ENCODE data around the gene DHX32.
"Not testable (repeated sequence)": the region's sequence is repeated elsewhere in the genome, so short reads cannot be mapped to it uniquely, and the experiment has no call there.

Gene DHX32

DNA sequence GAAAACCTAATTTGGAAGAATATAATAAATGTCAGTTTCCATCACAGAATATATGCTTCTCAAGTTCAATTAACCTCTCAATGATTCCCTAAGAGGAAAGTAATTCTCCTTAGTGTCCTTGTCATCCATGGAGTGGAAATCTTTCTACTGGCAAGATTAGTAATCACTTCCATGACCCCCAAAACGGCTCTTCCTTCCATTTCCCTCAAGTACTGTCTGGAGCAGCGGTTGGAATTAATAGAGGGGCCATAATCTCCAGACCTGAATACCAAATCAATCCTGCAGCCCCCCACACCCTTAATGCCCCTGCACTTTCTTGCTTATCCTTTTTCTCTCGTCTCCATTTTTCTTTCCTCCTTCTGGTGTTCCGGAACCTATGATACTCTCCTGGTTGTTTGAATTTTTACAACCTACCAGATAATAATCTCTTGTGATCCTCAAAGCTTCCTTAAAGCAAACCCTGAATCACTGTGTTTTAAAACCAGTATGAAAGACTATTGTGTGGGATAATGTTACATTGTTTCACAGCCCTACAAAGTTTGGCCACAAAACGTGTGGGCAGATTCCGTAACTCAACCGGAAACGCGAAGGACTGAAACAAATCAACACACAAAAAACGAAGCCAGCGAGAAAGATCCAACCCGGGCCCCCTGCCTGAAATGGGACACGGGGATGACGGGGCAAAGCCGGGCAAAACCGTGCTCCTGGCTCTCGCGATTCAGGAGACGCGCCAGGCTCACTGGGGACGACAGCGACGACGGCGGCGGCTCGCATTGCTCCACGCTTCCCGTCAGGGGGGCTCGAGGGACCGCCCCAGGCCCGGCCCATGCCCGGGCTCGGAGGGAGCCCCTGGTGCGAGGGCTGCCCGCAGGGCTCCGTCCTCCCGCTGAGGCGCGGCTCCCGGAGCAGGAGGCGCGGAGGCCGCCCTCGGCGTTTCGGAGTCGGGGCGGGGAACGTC, 14.3 kb upstream of the DHX32 start:
- peak; percentile 57 to 68 for ATAC-seq

DNA sequence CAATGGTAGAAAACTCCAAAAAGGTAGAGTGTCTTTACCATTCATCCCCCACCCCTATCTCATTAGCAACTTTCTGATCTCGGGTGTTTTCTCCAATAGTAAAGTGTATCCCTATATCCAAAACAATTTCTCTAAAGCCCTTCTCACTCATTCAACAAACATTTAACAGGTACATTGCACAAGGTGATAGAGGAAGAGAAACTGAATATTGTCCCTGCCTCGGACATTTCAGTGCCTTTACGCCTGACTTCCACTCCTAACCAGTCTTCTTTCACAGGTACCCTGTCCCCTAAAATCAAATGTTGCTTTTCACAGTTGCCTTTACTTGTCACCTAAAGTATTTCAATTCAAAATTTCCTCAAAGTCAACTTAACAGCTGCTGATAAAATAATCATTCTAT, 13.1 kb upstream of the DHX32 start:
- not testable (repeated sequence) for ATAC-seq

DNA sequence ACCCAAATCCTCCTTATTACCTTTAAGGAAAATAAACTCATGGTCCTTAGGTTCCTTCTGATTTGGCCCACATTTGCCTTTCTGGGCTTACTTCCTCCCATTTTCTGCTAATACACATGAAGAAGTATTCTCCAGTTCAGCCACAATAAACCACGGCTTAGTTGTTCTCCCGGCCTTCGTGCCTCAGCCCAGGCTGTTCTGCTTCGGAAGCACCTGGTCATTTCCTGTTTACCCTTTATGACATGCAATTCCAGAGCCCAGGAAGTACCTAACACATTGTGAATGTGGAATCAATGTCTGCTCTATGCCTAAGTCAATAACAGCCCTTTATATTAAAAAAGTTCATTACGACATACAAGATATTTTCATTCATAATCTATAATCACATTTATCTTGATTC, 11.3 kb upstream of the DHX32 start:
- not testable (repeated sequence) for ATAC-seq

DNA sequence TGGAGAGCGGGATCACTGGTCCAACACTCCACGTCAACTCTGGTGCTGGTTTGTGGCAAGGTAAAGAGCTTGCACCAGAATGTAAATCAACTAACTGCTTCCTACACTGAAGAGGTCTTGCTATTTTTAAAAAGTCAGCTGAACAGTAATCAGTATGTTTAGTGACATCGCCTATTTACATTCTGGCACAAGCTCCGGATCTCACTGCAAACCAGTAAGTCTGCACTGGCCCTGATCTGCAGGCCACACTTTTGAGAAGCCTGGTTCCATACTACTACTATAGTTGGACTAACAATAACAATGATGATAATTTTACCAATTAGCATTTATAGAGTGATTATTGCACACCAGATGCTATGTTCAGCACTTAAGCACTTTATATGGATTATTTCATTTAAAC, 8.3 kb upstream of the DHX32 start:
- not testable (repeated sequence) for ATAC-seq

DNA sequence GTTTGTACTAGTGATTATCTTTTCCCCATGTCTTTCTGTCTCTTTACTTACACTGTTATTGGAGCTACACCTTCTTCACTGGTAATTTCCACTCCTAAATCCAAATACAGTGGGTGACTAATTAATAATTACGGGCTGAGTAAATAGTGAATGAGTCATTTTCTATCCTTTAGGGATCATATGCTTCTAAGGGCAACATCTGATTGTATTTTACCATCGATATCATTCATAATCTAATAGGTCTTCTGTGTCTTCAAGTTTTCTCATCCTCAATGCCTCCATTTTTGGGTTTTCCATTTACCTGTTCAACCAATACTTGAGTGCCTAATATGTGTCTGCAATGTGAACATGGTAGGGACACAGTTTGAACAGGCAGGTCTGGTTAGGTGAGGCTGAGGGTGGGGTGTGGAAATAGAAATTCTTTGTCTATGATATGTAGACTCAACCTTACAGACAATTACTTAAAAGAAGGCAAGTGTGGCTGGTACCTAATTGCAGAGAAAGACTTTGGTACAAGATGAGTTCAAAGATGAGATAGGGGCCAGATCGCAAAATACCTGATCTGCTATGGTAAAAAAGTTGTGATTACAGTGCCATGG, 5.9 kb upstream of the DHX32 start:
- ATAC-seq: no peak

DNA sequence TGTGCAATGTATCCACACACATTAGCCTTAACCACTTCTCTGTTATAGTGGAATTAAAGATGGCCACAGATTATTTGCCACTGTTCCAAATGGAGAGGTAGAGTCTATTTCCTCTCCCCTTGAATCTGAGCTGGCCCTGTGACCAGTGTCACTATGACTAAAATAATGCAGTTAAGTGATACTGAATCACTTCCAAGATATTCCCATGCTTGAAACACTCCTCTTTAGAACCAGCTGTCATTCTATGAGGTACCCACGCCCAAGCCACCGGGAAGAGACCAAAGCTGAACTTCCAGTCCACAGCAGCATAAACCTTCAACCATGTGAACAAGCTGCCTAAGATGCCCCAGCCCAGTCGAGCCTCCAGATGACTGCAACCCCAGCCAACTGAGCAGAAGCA, 2.1 kb upstream of the DHX32 start:
- ATAC-seq: no peak

DNA sequence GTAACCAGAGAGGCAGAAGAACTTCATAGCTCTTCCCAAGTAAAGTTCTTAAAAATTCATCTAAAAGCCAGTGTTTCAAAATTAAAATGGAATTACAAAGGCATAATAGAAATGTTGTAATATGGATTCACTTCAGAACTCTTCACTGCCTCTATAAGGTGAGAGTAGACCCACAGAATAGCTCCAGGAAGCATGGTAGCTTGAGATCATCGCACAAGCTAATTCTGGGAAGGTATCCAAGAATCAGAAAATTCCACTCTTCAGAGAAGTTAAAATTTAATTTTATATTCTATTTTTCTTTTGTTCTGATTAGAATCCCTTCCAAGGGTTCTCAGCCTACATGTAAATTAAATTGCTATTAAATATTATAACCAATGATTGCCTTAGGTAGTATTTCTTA, 1.5 kb upstream of the DHX32 start:
- ATAC-seq: no peak

DNA sequence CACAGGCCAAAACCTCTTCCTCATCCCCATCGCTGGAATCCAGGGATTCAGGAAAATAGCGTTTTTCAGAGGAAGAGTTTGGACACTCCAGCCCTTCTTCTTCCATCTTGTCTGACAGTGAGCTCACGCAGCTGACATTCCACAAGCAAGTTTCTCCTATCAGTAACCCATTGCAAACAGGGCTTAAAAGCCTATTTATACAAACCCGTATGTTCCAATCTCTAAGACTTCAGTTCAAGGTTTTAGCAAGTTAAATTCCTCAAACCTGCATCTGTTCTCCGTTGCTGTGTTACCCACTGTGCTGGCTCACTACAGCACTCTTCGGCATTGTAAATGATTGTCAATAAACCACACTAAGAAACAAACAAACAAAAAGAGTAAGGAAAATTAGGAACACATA, 373 bp downstream of the DHX32 start:
- ATAC-seq: no peak

DNA sequence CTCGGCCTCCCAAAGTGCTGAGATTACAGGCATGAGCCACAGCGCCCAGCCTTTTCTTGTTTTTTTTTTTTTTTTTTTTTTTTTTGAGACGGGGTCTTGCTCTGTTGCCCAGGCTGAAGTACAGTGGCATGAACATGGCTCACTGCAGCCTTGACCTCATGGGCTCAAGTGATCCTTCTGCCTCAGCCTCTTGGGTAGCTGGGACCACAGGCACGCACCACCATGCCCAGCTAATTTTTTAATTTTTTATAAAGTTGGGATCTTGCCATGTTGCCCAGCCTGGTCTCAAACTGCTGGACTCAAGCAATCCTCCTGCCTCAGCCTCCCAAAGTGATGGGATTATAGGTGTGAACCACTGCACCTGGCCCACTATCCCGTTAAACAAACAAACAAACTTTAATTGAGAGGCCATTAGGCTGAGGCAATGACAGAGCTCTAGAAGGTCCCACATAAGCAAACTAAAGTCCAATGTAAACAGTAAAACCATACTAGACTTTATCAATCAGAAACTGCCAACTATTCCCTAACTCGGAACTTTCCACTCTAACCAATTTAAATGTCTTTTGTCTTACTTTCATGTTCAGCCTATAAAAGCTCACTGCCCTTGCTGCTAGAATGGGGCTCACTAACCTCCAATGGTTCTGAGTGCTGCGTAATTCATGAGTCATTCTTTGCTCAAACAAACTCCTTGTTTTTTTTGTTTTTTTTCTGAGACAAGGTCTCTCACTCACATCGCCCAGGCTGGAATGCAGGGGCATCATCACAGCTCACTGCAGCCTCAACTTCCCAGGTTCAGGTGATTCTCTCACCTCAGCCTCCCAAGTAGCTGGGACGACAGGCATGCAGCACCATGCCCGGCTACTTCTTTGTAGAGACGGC, 1.9 kb downstream of the DHX32 start:
- ATAC-seq: no peak

DNA sequence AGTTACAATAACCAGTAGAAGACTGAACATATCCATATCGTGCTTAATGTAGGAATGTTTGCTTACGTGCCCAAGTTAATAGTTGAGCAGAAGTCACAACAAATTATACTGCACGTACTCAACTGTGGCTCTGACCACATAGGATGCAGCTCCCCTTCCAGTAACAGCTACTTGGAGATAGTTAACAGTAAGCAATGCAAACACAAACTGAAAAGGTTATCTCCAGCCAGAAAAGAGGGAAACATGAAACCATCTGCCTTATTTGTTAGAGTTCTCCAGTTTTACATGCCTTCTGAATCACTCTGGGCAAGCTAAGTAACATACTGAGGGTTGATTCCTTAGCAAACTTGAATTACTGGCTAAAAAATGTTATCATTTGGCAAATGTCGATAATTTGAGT, 9.8 kb downstream of the DHX32 start:
- no peak for ATAC-seq

DNA sequence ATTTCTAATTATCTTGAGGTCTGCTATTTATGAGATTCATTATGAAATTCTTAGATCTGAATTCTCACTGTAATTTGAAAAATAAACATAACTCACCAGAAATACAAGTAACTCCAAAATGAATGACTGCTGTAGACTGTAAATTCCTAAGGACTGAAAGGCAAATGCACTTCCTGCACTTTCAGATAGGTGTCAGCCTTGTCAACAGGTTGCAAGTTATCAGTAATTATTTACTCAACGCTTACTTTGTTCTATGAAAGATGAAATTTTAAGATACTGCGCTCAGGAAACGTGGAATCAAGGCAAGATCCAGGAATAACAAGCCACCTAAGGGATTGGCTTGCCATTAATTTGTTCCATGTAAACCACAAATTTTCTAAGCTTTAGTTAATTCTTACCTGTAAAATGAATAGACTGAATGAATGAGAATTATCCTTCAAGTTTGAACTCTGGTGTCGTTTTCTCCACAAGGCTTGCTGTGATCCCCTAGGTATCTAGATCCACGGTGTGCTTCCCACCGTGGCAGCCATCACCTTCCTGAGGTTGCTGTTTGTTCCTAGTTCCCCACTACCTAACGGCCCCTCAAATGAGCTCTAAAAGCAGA, 12.6 kb downstream of the DHX32 start:
- no peak for ATAC-seq

DNA sequence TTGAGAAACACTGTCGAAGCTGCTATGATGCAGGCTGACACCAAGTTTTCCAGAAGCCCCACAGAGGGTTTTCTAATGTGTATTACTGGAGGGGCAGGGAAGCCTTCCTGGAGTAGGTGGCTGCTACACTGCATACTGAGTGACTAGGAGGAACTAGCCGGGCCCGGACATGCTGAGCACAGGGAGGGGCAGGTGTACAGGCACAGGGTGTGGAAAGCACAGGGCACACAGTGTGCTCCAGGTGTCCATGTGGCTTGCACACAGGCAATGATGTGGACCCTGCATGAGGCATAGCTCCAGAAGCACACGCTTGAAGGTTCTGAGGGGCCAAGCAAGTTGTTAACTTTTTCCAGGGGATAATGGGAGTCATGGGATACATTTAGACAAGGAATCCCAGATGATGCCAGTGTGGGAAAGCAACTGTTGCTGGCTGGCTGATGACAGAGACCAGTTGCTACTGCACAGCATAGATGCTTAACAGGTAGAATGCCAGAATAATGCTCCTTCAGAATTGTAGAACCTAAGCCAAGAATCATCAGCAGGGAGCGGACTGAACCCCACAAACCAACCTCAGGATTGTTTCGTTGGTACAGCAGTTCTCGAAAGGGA, 14.6 kb downstream of the DHX32 start:
- ATAC-seq: no peak

DNA sequence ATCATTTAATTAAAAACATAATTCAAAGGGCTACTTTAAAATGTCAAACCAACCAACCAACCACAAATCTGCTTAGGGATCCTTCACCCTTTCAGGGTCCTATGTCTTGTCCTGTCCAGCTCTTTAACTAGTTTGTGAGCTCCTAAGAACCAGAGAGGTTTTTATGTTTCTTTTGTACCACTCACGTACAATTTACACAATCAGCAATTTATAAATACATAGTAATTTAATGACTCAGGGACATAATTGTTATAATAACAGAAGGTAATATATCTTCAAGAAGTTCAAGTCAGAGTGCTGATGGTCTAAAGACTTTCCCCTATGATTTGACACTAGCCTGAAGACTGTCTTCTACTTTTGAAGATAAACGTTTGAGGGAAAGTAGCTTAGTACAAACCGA, 16.0 kb downstream of the DHX32 start:
- ATAC-seq: no peak

DNA sequence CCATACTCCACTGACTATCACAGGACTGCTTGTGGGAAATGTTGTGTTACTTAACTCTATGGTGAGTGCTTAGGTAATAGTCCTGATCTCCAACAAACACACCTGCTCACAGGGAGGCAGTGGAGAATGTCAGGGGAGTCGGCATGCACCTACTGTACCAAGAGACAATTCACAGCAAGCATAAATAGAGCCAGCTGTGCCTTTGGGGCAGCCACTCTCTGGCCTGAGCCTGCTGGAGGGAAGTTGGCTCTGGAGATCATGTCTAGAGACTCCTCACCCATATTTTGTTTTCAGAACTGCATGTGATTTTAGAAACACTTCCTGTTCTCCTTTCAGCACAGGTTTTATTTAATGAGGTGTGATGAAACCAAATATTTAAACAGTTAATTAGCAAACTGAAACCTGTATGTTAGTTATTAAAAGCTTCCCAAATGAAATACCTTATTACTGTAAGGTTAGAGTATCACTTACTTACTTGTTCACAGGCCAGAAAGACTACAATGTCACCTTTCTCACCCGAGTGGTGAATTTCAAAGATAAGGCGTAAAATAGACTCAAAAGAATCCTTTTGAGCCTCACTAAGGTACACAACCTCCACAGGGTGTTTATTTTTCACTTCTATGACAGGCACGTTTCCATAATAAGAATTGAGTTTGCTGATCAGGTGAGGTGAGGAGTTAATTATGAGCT, 21.8 kb downstream of the DHX32 start:
- ATAC-seq: no peak

DNA sequence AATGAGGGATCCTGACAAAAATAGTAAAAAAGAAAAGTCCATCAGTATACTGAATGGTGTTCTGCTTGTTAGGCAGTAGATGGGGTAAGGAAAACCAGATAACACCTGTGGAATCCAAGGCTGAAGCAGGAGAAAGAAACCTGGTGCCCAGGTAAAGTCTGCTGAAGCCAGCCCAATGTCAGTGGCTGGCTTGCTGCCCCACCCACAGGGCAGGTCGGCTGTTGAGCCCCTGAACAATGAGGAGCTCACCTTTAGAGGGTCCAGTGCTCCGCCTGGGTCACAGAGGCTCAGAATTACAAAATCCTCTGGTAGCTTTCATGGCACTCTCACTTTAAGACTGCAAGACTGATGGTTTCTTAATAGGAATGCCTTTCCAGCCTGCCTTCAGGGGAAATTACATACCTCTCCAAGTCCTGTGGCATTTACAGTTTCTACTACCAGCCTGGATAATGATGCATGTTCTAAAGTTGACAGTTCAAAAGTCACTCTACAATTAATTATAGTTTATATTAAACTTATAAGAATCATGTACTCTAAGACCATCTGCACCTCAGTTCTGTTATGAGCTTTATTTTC, 23.8 kb downstream of the DHX32 start:
- no peak for ATAC-seq

DNA sequence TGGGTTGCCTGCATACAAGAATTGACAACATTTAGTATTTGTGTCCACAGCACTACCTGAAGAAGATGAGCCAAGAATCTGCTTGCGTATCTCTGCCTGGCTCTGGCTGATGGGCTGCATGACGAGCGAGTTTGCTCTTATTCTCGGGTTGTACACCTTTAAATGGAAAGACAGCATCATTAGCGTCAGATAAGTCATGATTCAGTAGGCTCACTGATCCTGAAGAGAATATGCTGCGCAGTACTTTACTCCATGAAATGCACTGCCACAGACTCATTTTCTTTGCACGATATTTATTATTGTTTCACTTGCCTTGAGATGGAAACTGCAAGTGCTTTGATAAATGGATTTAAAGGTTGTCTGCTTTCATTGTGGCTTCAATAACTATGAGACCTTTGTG, 28.6 kb downstream of the DHX32 start:
- no peak for ATAC-seq

DNA sequence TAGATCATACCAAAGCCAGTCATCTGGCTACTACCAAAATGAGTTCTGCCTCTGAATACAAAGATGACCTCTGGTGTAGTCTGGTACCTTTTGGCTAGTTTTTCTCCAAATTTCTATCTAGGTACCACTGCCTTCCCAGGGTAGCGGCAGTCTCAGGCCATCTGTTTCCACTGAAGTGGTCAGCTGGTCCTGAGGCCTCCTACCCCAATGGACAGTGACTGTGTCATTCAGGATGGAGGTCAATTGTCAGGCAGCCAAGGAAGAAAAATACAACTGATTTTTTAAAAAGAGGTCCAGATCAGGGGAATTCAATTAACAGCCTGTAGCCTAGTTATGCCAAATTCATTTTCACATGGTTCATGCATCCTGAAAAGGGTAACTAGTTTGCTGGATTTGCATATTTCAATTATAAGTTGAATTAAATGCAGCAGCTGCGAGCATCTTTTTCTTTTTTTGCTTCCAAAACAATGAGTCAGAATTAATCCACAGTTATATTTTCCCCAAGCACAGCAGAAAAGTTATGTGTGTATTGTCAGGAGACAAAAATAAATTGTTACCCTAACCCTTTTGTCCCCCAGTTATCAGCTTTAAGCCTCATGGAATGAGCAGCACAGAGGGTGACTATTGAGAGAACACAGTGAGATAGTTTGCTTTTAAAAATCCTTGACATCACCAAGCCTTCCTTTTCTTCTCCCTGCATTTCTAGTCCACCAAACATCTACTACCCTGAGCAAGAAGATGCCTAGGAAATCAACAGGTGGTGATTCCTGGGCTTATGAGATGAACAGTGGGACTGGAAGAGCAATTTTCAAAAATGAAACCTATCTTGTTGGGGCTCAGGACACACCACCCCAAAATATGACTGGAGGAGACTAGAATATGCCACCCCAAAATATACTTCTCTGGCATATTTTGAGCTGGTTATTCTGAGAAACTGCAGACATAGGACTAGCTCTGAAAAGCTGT, 30.0 kb downstream of the DHX32 start:
- no peak for ATAC-seq

DNA sequence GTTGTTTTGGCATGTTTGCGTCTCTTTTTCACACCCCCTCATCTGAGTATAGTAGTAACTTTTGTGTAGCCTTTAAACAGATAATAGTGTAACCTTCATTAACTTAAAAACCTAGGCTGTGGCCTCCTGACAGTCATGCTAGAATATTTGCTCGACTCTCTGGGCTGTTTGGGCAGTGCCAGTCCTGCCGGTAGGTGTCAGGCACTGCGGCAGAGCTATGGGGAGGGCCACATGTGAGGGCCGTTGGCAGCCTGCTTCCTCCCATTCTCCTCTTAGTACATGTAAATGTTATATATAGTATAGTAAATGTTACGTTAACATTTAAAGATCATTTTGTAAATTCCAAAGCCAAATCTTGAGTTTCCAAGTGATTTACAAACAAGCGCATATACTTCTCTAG, 31.6 kb downstream of the DHX32 start:
- ATAC-seq: no peak

DNA sequence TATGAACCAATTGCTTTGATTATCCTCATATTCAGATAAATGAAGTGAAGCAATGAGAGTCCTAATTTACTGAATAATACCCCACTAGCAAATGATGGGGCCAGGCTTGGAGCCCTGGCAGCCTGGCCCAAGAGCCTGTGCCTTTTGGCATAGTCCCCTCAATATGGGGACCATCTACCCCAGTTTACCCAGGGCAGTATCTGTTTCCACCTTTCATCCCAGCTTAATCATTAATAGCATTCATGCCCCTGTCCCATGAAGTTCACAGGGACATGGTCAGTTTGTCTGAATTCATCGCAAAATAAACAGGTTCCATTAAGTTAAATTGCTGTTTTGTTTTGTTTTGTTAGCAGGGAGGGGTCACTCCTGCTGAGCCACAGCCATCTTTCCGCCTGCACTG, 32.2 kb downstream of the DHX32 start:
- ATAC-seq: no peak

DNA sequence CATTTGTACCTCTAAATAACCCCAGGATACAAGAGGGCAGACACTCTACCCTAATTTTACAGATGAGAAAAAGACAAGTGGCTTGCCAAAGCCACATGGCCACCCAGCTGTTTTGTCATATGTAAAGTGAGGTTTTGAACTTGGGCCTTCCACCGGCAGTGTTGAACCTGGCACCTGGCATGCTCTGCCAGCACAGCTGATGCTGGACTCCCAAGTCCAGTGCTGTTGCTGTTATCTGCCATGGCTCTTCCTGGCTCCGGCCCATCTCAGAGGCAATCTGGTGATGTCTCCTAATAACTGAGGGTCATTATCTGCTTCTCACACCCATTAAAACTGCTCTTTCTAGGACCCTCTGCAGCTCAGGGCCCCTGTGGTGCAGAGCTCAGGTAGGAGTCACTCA, 32.7 kb downstream of the DHX32 start:
- ATAC-seq: no peak
